ENCODE data around the gene CPLANE2.
A peak's percentile ranks its signal among the peaks of the same experiment; 100 is the strongest.

The CPLANE2 gene

GRCh38 chr1:16221499-16221898, 15.5 kb downstream of the CPLANE2 start:
- Mint-ChIP-seq H3K36me3 (ENCODE audit: low read depth) (no peaks in the 10 kb centered on the region), H3K9me3 (peaks cover 7% of the 10 kb centered on the region), H3K27ac (no peak overlapping the region), H3K4me1 (peaks cover 17% of the 10 kb centered on the region), H3K27me3 (ENCODE audit: low read depth, poor library complexity) (peaks cover 73% of the 10 kb centered on the region), H3K4me3 (no peak overlapping the region)
- no peak for DNase-seq
- TF ChIP-seq, protein P1, sequence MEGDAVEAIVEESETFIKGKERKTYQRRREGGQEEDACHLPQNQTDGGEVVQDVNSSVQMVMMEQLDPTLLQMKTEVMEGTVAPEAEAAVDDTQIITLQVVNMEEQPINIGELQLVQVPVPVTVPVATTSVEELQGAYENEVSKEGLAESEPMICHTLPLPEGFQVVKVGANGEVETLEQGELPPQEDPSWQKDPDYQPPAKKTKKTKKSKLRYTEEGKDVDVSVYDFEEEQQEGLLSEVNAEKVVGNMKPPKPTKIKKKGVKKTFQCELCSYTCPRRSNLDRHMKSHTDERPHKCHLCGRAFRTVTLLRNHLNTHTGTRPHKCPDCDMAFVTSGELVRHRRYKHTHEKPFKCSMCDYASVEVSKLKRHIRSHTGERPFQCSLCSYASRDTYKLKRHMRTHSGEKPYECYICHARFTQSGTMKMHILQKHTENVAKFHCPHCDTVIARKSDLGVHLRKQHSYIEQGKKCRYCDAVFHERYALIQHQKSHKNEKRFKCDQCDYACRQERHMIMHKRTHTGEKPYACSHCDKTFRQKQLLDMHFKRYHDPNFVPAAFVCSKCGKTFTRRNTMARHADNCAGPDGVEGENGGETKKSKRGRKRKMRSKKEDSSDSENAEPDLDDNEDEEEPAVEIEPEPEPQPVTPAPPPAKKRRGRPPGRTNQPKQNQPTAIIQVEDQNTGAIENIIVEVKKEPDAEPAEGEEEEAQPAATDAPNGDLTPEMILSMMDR (IDR thresholded peaks at IDR 0.05): no peak

- Mint-ChIP-seq H3K4me1 (peaks cover 15% of the 10 kb centered on the region), H3K27me3 (ENCODE audit: low read depth, poor library complexity) (peaks cover 64% of the 10 kb centered on the region), H3K27ac (no peak overlapping the region), H3K9me3 (no peaks in the 10 kb centered on the region), H3K4me3 (no peak overlapping the region), H3K36me3 (ENCODE audit: low read depth) (no peaks in the 10 kb centered on the region)
- DNase-seq: no peak
- TF ChIP-seq, protein P1 (IDR thresholded peaks at IDR 0.05): no peak
Observed at GRCh38 chr1:16219968-16220500, 16.9 kb downstream of the CPLANE2 start.

DNA sequence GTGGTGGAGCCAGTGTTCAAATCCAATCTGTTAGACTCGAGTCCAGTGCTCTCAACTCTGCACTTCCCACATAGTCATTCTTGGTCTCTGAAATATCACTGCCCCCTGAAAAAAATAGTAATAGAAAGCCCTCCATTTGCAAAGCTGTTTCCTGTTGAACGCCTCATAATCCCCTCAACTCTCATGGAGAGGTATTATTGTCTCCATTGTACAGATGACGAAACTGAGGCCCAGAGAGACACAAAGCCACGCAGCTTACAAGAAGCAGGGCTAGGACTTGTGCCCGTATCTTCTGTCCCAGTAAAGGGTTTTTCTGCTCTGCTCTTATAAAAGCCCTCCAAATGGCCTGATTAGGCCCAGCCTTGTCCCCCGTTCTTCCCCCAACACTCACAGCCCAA, 18.3 kb downstream of the CPLANE2 start:
- H3K4me3 Mint-ChIP-seq: peak overlapping the region; percentile 15
- H3K27ac Mint-ChIP-seq: no peak overlapping the region

DNA sequence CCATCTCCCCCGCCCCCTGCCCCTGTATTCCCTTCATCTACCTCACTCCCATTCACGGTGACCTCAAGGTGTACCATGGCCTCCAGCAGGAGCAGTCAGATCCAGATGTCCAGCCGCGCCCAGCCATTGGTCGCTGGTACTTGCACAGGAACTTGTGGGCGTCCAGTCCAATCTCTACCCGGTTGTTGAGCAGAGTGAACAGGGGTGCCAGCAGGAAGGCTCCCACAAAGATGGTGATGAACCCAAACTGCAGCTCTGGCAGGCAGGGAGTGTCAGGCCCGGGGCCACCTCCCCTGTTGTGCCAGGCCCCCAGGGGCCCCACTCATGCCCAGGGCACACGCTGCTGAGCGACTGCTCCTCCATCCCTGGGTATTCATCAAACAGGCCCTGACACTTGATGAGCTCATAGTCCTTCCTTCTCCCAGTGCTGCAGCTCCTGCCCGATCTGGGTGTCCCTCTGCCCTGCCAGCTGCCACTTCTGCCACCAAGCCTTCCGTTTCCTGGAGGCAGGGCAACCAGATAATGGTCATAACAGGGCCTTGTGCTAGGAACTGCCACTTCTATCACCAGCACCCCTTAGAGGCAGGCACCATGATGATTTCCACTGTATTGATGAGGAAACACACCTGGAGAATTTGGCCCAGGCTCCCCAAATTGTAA, 18.8 kb downstream of the CPLANE2 start:
- H3K27ac Mint-ChIP-seq: no peak overlapping the region

More for the DNA sequence above, 18.3 kb downstream of the CPLANE2 start:
- H3K27me3 Mint-ChIP-seq (ENCODE audit: low read depth, poor library complexity): peaks cover 50% of the 10 kb centered on the region
- peaks cover 15% of the 10 kb centered on the region for H3K4me1 Mint-ChIP-seq
- H3K36me3 Mint-ChIP-seq (ENCODE audit: low read depth): no peaks in the 10 kb centered on the region
- TF ChIP-seq, protein P1 (IDR thresholded peaks at IDR 0.05): no peak
- no peak for DNase-seq
- H3K9me3 Mint-ChIP-seq: no peaks in the 10 kb centered on the region

GRCh38 chr1:16217061-16217785, 19.8 kb downstream of the CPLANE2 start:
- Mint-ChIP-seq H3K36me3 (ENCODE audit: low read depth) (no peaks in the 10 kb centered on the region), H3K4me3 (peak overlapping the region; percentile 85), H3K9me3 (no peaks in the 10 kb centered on the region), H3K4me1 (peaks cover 17% of the 10 kb centered on the region), H3K27me3 (ENCODE audit: low read depth, poor library complexity) (peaks cover 44% of the 10 kb centered on the region), H3K27ac (no peak overlapping the region)
- peak; percentile 99 for DNase-seq
- TF ChIP-seq, protein P1 (IDR thresholded peaks at IDR 0.05): no peak

More for the DNA sequence above, 18.8 kb downstream of the CPLANE2 start:
- Mint-ChIP-seq H3K4me1 (peaks cover 15% of the 10 kb centered on the region), H3K9me3 (no peaks in the 10 kb centered on the region), H3K27me3 (ENCODE audit: low read depth, poor library complexity) (peaks cover 45% of the 10 kb centered on the region), H3K4me3 (peak overlapping the region; percentile 67), H3K36me3 (ENCODE audit: low read depth) (no peaks in the 10 kb centered on the region)
- no peak for DNase-seq
- TF ChIP-seq, protein P1 (IDR thresholded peaks at IDR 0.05): no peak

Measured in nephron progenitor cell (in vitro differentiated cells).